HG02970 (cell line): ENCODE measurements around the gene ZMYND11.
"Not testable (repeated sequence)": the region's sequence is repeated elsewhere in the genome, so short reads cannot be mapped to it uniquely, and the experiment has no call there.

ENCODE experiments used
- ATAC-seq: cut with Tn5 transposase; IDR thresholded peaks from one replicate; pipeline ENCODE4 v1.9.1; 2021; ENCODE audit warnings: mild to moderate bottlenecking, moderate library complexity, moderate number of reproducible peaks; ENCODE audit not compliant: unreplicated experiment, low FRiP score

ZMYND11 gene

GRCh38 chr10:278707-279106 is 143.5 kb downstream of the ZMYND11 start:
- no peak for ATAC-seq

GRCh38 chr10:279232-279631 is 144.0 kb downstream of the ZMYND11 start:
- no peak for ATAC-seq

GRCh38 chr10:279655-280054 is 144.4 kb downstream of the ZMYND11 start:
- ATAC-seq = no peak

GRCh38 chr10:282294-283139 is 147.3 kb downstream of the ZMYND11 start:
- no peak for ATAC-seq

GRCh38 chr10:283140-283479 is 147.9 kb downstream of the ZMYND11 start:
- ATAC-seq = no peak

- no peak for ATAC-seq
Measured at GRCh38 chr10:283916-284356, 148.7 kb downstream of the ZMYND11 start.

GRCh38 chr10:285216-285615 is 150.0 kb downstream of the ZMYND11 start:
- ATAC-seq = no peak

- ATAC-seq = no peak
Measured at GRCh38 chr10:287026-287709, 151.9 kb downstream of the ZMYND11 start.

- ATAC-seq = no peak
Measured at GRCh38 chr10:287814-288213, 152.6 kb downstream of the ZMYND11 start.

GRCh38 chr10:288316-289200 is 153.3 kb downstream of the ZMYND11 start:
- no peak for ATAC-seq

- no peak for ATAC-seq
Measured at GRCh38 chr10:289581-289980, 154.3 kb downstream of the ZMYND11 start.

- ATAC-seq = no peak
Measured at GRCh38 chr10:290026-290725, 154.9 kb downstream of the ZMYND11 start.

GRCh38 chr10:293636-294035 is 158.4 kb downstream of the ZMYND11 start:
- no peak for ATAC-seq

GRCh38 chr10:297567-297966 is 162.3 kb downstream of the ZMYND11 start:
- no peak for ATAC-seq

GRCh38 chr10:298033-298432 is 162.8 kb downstream of the ZMYND11 start:
- ATAC-seq = no peak

GRCh38 chr10:299512-299911 is 164.3 kb downstream of the ZMYND11 start:
- no peak for ATAC-seq

GRCh38 chr10:299969-300368 is 164.7 kb downstream of the ZMYND11 start:
- no peak for ATAC-seq

- ATAC-seq = not testable (repeated sequence)
Measured at GRCh38 chr10:300580-300979, 165.3 kb downstream of the ZMYND11 start.

GRCh38 chr10:301536-301935 is 166.3 kb downstream of the ZMYND11 start:
- ATAC-seq = no peak
